PFSK-1 (cell line): ENCODE measurements around the gene MOBP.

ENCODE experiments used
- FOXP2 ChIP-seq: optimal IDR thresholded peaks from 2 replicates; pipeline ENCODE3; 2011; ENCODE audit warnings: borderline replicate concordance, control low read depth, inconsistent platforms; ENCODE audit not compliant: insufficient read depth; ENCODE audit errors: extremely low read length, extremely low read depth
- POLR2AphosphoS5 ChIP-seq: IDR thresholded peaks from 2 replicates; pipeline ENCODE4 v1.6.1; 2012; ENCODE audit warnings: low read depth, mild to moderate bottlenecking, control low read depth, low read length, moderate library complexity
- SIN3A ChIP-seq: IDR thresholded peaks from 2 replicates; pipeline ENCODE4 v1.6.1; 2012; ENCODE audit warnings: mild to moderate bottlenecking, low read length, moderate library complexity, borderline replicate concordance; ENCODE audit not compliant: insufficient read depth
- TAF1 ChIP-seq: IDR thresholded peaks from 2 replicates; pipeline ENCODE4 v1.6.1; 2012; ENCODE audit warnings: low read length, control low read depth, borderline replicate concordance; ENCODE audit not compliant: insufficient read depth
- TF ChIP-seq, protein P1 (sequence below), 2 experiments: IDR thresholded peaks; 2 replicates each; pipeline versions ENCODE4 v1.6.1 to v1.8.0; 2011 to 2012; ENCODE audit warnings: low read depth in 2 of 2, low read length in 2 of 2, control low read depth in 1 of 2, inconsistent platforms in 1 of 2, mild to moderate bottlenecking in 1 of 2, moderate library complexity in 1 of 2; ENCODE audit not compliant: insufficient read depth in 1 of 2

MOBP gene

DNA sequence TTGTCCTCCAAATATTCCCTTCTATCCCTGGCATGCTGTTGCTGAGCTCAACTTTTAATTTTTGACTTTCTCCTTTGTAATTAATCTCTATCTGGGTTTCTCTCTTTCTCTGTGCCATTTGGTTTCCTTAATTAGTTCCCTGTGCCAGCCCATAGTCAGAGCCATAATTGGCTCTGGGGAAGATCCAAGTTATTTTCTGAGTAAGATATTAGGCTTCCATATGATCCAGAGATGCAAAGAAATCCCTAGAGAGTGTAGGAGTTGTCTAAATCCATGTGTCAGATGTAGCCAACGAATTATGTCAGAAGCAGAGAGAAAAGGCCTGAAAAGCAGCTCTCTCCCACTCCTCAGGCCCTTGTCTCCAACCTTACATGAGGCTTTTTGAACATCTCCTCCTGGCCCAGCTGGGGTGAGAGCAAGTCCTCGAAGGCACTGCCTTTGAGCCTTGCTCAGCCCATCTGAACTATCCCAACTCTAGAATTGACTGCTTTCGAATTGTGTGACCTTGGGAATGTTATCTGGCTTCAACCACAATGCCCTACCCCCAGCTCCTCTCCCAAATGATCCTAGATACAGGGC is 46.4 kb downstream of the MOBP start:
- TF ChIP-seq SIN3A (no peak), TAF1 (no peak), FOXP2 (no peak), POLR2AphosphoS5 (no peak)
- TF ChIP-seq, protein P1, sequence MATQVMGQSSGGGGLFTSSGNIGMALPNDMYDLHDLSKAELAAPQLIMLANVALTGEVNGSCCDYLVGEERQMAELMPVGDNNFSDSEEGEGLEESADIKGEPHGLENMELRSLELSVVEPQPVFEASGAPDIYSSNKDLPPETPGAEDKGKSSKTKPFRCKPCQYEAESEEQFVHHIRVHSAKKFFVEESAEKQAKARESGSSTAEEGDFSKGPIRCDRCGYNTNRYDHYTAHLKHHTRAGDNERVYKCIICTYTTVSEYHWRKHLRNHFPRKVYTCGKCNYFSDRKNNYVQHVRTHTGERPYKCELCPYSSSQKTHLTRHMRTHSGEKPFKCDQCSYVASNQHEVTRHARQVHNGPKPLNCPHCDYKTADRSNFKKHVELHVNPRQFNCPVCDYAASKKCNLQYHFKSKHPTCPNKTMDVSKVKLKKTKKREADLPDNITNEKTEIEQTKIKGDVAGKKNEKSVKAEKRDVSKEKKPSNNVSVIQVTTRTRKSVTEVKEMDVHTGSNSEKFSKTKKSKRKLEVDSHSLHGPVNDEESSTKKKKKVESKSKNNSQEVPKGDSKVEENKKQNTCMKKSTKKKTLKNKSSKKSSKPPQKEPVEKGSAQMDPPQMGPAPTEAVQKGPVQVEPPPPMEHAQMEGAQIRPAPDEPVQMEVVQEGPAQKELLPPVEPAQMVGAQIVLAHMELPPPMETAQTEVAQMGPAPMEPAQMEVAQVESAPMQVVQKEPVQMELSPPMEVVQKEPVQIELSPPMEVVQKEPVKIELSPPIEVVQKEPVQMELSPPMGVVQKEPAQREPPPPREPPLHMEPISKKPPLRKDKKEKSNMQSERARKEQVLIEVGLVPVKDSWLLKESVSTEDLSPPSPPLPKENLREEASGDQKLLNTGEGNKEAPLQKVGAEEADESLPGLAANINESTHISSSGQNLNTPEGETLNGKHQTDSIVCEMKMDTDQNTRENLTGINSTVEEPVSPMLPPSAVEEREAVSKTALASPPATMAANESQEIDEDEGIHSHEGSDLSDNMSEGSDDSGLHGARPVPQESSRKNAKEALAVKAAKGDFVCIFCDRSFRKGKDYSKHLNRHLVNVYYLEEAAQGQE (IDR thresholded peaks at IDR 0.05; ENCODE audit: insufficient read depth in 1 of 2, low read depth in 2 of 2, low read length in 2 of 2): no peak

DNA sequence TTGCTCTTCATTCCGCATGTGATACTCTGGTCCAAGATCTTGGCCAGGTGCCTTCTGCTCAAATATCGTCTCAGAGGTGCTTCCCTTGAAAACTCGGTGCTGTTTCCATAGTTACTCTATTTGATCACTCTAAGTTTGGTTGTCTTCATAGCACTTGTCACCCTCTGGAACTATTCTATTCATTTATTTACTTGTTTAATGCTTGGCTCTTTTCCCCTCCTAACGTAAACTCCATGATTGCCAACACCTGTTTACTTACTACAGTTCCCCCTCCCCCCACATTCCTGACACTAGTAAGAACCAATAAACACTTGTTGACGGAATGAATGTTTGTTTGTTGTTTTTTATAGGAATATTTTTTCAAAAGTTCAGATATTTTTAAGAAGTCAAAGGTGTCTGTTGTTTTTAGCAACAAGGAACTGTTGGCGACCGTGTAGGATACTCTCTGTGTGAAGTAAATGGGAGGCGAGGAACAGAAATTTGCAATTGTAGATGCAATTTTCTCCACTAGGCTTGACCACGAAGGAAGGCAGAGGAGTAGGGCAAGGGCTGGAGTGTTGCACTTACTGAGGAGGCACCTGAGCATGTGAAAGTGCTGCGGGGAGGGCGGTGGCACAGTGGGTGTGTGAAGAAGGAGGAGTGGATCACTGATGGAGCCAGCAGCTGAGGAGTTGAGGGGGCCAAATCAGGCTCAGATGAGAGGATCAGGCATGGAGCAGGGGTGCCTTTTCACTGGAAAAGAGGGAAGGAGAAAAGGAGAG is 48.4 kb downstream of the MOBP start:
- TF ChIP-seq SIN3A (no peak), POLR2AphosphoS5 (no peak), TAF1 (no peak), FOXP2 (no peak)

DNA sequence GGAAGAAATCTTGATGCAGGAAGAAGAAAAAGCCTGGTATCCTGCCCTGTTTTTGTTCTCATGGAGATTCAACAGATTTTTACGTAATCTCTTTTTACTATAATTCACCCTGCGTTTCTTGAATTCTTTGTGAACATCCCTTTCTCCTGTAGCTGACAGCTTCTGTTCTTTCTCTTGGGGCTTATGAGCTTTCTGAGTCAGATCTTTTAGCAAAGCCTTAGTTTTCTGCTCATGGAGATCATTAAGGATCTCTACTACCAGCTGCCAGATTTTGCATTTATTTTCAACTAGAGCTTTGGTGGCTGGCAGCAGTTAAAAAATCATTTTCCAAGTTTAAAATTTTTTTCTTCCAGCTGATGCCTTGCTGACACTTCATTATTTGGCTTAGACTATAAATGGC is 51.6 kb downstream of the MOBP start:
- TF ChIP-seq POLR2AphosphoS5 (no peak), FOXP2 (no peak), SIN3A (no peak), TAF1 (no peak)
- TF ChIP-seq, protein P1 (IDR thresholded peaks at IDR 0.05; ENCODE audit: insufficient read depth in 1 of 2, low read depth in 2 of 2, low read length in 2 of 2): no peak

DNA sequence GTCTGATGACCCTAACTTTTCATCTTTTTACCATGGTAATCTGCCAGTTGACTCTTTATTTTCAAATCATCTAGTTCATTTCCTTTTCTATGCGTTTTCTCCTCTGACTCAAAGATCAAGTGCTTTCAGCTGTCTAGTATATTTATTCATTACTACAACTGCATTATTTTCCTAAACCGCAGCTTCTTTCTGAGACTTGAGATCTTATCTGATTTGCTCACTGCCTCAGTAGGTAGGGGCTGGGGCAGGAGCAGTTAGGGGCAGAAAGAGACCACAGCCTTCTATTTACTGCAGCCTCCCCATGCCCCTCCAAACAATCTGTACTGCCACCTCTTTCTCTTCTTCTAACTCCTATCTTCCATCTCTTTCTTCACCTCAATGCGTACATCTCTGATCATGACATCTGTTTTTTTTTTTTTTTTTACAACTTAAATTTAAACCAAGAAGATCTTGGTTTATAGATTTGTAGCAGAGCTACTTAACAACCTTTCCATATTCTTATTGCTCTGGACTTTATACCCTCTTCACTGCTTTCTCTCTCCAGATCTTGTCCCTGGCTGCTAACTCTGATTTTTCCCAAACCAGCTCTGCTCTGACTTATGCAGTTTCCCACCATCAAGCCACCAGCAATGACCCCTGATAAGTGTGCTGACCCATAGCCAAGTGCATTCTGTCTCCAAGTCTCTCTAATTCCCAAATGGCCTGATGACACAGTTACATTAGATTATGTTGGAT is 52.2 kb downstream of the MOBP start:
- TF ChIP-seq, protein P1 (IDR thresholded peaks at IDR 0.05; ENCODE audit: insufficient read depth in 1 of 2, low read depth in 2 of 2, low read length in 2 of 2): no peak
- no peak for TF ChIP-seq FOXP2
- no peak for TF ChIP-seq SIN3A
- no peak for TF ChIP-seq TAF1
- TF ChIP-seq POLR2AphosphoS5: no peak

DNA sequence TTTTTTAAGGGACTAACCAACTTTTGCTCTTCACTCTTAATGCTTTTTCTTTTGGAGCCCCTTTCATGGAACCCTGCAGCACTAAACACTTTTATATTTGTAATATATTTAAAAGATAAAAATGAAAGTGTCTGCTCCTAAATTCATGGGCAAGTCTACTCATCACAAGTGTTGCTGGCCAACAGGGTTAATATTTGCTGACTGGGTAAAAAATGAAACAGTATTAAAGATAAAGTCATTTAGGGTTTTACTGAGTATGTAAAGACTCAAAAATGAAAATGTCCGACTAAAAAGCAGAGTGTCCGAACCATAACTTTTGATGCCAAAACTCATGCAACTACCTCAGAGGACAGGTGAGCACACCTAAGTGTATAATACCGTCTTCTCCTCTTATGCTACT is 54.0 kb downstream of the MOBP start:
- no peak for TF ChIP-seq POLR2AphosphoS5

DNA sequence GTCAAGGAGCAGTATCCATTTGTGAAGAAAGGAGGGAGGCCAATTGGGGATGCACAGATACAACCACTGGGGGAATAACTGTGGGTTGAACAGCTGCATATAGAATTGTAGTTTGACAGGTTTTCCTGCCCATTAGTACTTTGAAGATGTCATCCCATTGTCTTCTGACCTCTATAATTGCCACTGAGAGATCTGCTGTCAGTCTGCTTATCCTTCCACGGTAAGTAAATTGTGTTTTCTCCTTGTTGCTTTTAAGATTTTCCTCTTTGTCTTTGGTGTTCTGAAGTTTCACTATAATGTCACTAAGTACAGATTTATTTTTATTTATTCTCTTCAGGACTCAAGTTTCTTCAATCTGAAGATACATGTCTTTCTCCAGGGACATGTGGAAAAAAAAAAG is 56.6 kb downstream of the MOBP start:
- TF ChIP-seq FOXP2: no peak
- no peak for TF ChIP-seq POLR2AphosphoS5
- TF ChIP-seq, protein P1 (IDR thresholded peaks at IDR 0.05; ENCODE audit: insufficient read depth in 1 of 2, low read depth in 2 of 2, low read length in 2 of 2): no peak
- no peak for TF ChIP-seq SIN3A
- no peak for TF ChIP-seq TAF1
